ENCODE results near the gene CD6. TPM values are rescaled to one million over a fixed set of nuclear protein-coding genes. Genes with fewer than 3 reads are reported as not detected.
"Not testable (repeated sequence)": the region's sequence is repeated elsewhere in the genome, so short reads cannot be mapped to it uniquely, and the experiment has no call there.

The CD6 gene
- total RNA-seq, 1 donor from 2014 or later, result 12.0 TPM

- no peak for ATAC-seq (ENCODE audit: low read depth)
- ChIA-PET CTCF (interaction anchor here (0.7 to 3.9 kb wide), 26 partner anchors 16 to 705 kb away, joined by 3 to 38 read pairs (median 4); partner anchors contain the start of gene TMEM109), POLR2A (interaction anchor here (0.5 to 1.9 kb wide), 15 partner anchors 15 to 191 kb away, joined by 3 to 9 read pairs (median 4); partner anchors contain the start of genes SLC15A3 and TMEM109)
Observed at GRCh38 chr11:60970890-60971289, 590 bp upstream of the CD6 start.

GRCh38 chr11:60972182-60973030, 926 bp downstream of the CD6 start:
- ChIA-PET POLR2A (interaction anchor here (0.6 to 1.9 kb wide), 5 partner anchors 18 to 662 kb away, joined by 3 to 6 read pairs (median 5); no protein-coding TSS in a partner anchor), CTCF (interaction anchor here (1.0 to 2.1 kb wide), 3 partner anchors 16 to 98 kb away, joined by 3 to 5 read pairs (median 4); no protein-coding TSS in a partner anchor)
- H3K27ac Mint-ChIP-seq, result peak overlapping the region; percentile 37
- H3K36me3 Mint-ChIP-seq (ENCODE audit: low read depth), result no peaks in the 10 kb centered on the region
- H3K27me3 Mint-ChIP-seq, result no peaks in the 10 kb centered on the region
- intact Hi-C loops (cut with micrococcal nuclease), result no loop called here
- peaks cover 36% of the 10 kb centered on the region for H3K4me1 Mint-ChIP-seq
- peak overlapping the region; percentile 53 for H3K4me3 Mint-ChIP-seq
- no peak for TF ChIP-seq CTCF (IDR thresholded peaks at IDR 0.05)
- DNase-seq, result no peak
- ATAC-seq (ENCODE audit: low read depth), result no peak
- H3K9me3 Mint-ChIP-seq, result peaks cover 4% of the 10 kb centered on the region

More at GRCh38 chr11:60970890-60971289, 590 bp upstream of the CD6 start:
- intact Hi-C loops (cut with micrococcal nuclease), result loop anchor here (1.0 to 2.0 kb wide), 9 partner anchors 18 to 216 kb away; partner anchors contain the start of gene SLC15A3
- Mint-ChIP-seq H3K4me1 (peaks cover 31% of the 10 kb centered on the region), H3K27ac (peak overlapping the region; percentile 33), H3K36me3 (ENCODE audit: low read depth) (no peaks in the 10 kb centered on the region), H3K4me3 (peak overlapping the region; percentile 53), H3K9me3 (peaks cover 4% of the 10 kb centered on the region), H3K27me3 (no peaks in the 10 kb centered on the region)
- DNase-seq, result no peak
- no peak for TF ChIP-seq CTCF (IDR thresholded peaks at IDR 0.05)

GRCh38 chr11:60973699-60974098, 2.2 kb downstream of the CD6 start:
- no peak for DNase-seq
- H3K27ac Mint-ChIP-seq, result no peak overlapping the region
- no peaks in the 10 kb centered on the region for H3K36me3 Mint-ChIP-seq (ENCODE audit: low read depth)
- intact Hi-C loops (cut with micrococcal nuclease), result no loop called here
- POLR2A ChIA-PET, result no interaction called here
- peaks cover 43% of the 10 kb centered on the region for H3K4me1 Mint-ChIP-seq
- no peaks in the 10 kb centered on the region for H3K9me3 Mint-ChIP-seq
- no peak overlapping the region for H3K4me3 Mint-ChIP-seq
- TF ChIP-seq CTCF (IDR thresholded peaks at IDR 0.05), result no peak
- no peak for ATAC-seq (ENCODE audit: low read depth)
- CTCF ChIA-PET, result no interaction called here
- H3K27me3 Mint-ChIP-seq, result no peaks in the 10 kb centered on the region

- ATAC-seq (ENCODE audit: low read depth); intact Hi-C loops (cut with micrococcal nuclease); H3K9me3 Mint-ChIP-seq; POLR2A ChIA-PET; H3K4me3 Mint-ChIP-seq; CTCF ChIA-PET; H3K36me3 Mint-ChIP-seq (ENCODE audit: low read depth); DNase-seq; H3K27me3 Mint-ChIP-seq: not testable (repeated sequence)
- Mint-ChIP-seq H3K27ac (peak overlapping the region; percentile 56), H3K4me1 (peaks cover 43% of the 10 kb centered on the region)
Observed at GRCh38 chr11:60974316-60974715, 2.8 kb downstream of the CD6 start.

- ATAC-seq (ENCODE audit: low read depth) (no peak), DNase-seq (no peak)
- no peak for TF ChIP-seq CTCF (IDR thresholded peaks at IDR 0.05)
- Mint-ChIP-seq H3K36me3 (ENCODE audit: low read depth) (no peaks in the 10 kb centered on the region), H3K27ac (peak overlapping the region; percentile 56), H3K4me1 (peaks cover 43% of the 10 kb centered on the region), H3K4me3 (no peak overlapping the region), H3K9me3 (no peaks in the 10 kb centered on the region), H3K27me3 (no peaks in the 10 kb centered on the region)
- POLR2A ChIA-PET, result no interaction called here
- CTCF ChIA-PET, result no interaction called here
- intact Hi-C loops (cut with micrococcal nuclease), result no loop called here
Observed at GRCh38 chr11:60974726-60975125, 3.2 kb downstream of the CD6 start.

Measured in activated B cell treated with CpG ODN at 0.5 μM for 24 hours (primary cell).